Body of pancreas (tissue), 4 donors: ENCODE data around the gene GUCA2A. TPM values are rescaled to one million over a fixed set of nuclear protein-coding genes. Genes with fewer than 3 reads are reported as not detected.

ENCODE experiments used
- ATAC-seq: fragments of 150-250 bp; one replicate; pipeline ENCODE4 v1.9.1; 2016
- DNase-seq, 4 donors: peaks; one replicate each; pipeline ENCODE4 v3.0.0-alpha.2; 2019
- H3K27ac ChIP-seq, 4 donors: fragments of 200-600 bp; sonication (generic); 1 replicate in 3 of 4; 2 replicates in 1 of 4; pipeline versions ENCODE4 v1.5.1 to v1.6.1; 2016 to 2019; ENCODE audit warnings: mild to moderate bottlenecking in 1 of 4, mixed read lengths in 1 of 4, moderate library complexity in 1 of 4
- H3K27me3 ChIP-seq, 2 donors: fragments of 200-600 bp; sonication (generic); one replicate each; pipeline ENCODE4 v1.6.0; 2016; ENCODE audit warnings: mild to moderate bottlenecking in 1 of 2
- H3K36me3 ChIP-seq, 2 donors: fragments of 200-600 bp; sonication (generic); replicated peaks in 1 of 2; 2 replicates each; pipeline ENCODE4 v1.5.1; 2016; ENCODE audit warnings: low read depth in 2 of 2; ENCODE audit not compliant: insufficient read depth in 1 of 2
- H3K4me1 ChIP-seq: fragments of 200-600 bp; sonication (generic); one replicate; pipeline ENCODE4 v1.6.0; 2016
- H3K4me3 ChIP-seq, 2 donors: fragments of 200-600 bp; sonication (generic); 1 replicate in 1 of 2; 2 replicates in 1 of 2; pipeline ENCODE4 v1.5.1; 2016 to 2019
- H3K9me3 ChIP-seq, 3 donors: fragments of 200-600 bp; sonication (generic); 1 replicate in 2 of 3; 2 replicates in 1 of 3; pipeline ENCODE4 v1.5.1; 2016
- CTCF ChIP-seq, 7 experiments: fragments of 450-650 bp in 4 of 7; fragments of 200-600 bp in 3 of 7; sonication (generic) in 3 of 7; IDR thresholded peaks; one replicate each; pipeline ENCODE4 v1.5.1; 2016 to 2019; ENCODE audit warnings: antibody characterized with exemption in 7 of 7
- POLR2A ChIP-seq, 3 donors: fragments of 450-650 bp; IDR thresholded peaks; one replicate each; pipeline ENCODE4 v1.6.1; 2016; ENCODE audit warnings: antibody characterized with exemption in 3 of 3, mild to moderate bottlenecking in 2 of 3
- WGBS, 2 donors: methylation state at CpG; one replicate each; pipeline ENCODE4 v1.1.5; 2017; 5-methylcytosine and 5-hydroxymethylcytosine counted together
- intact Hi-C: fragments of 100-400 bp; cut with DNase I; formaldehyde crosslinking; loops from one replicate; pipeline ENCODE4 v1.15.1; 2023
- total RNA-seq, 2 donors: library from RNA; depleted of rRNA; stranded (reverse); fragments of >200 nt; gene quantifications; one replicate each; pipeline ENCODE4 v1.1.0, GENCODE V29; 2016

Gene GUCA2A
- total RNA-seq, 2 donors from 2014 or later: not detected

GRCh38 chr1:42183957-42184268 lies 19.4 kb upstream of the GUCA2A start:
- Histone ChIP-seq H3K36me3 (peaks cover 0 to 5% of the 10 kb centered on the region in 2 donors), H3K27me3 (no peaks in the 10 kb centered on the region), H3K4me1 (no peaks in the 10 kb centered on the region), H3K27ac (no peak overlapping the region), H3K9me3 (no peaks in the 10 kb centered on the region), H3K4me3 (no peak overlapping the region)
- intact Hi-C loops: loop anchor here (10.0 kb wide), 1 partner anchor 121 kb away; no protein-coding TSS in a partner anchor
- DNase-seq: no peak
- 95 to 97% methylated on average over 6 of the region's 6 CpGs for WGBS, 2 donors
- TF ChIP-seq POLR2A (IDR thresholded peaks at IDR 0.05) (no peak), CTCF (IDR thresholded peaks at IDR 0.05) (no peak)
- no peak for ATAC-seq

GRCh38 chr1:42183210-42183956 lies 18.8 kb upstream of the GUCA2A start:
- TF ChIP-seq CTCF (IDR thresholded peaks at IDR 0.05) (no peak), POLR2A (IDR thresholded peaks at IDR 0.05) (no peak)
- ATAC-seq: no peak
- Histone ChIP-seq H3K4me1 (peaks cover 1% of the 10 kb centered on the region), H3K36me3 (peaks cover 0 to 5% of the 10 kb centered on the region in 2 donors), H3K9me3 (no peaks in the 10 kb centered on the region), H3K27me3 (no peaks in the 10 kb centered on the region), H3K4me3 (no peak overlapping the region), H3K27ac (no peak overlapping the region)
- 87 to 88% methylated on average over 5 to 7 of the region's 7 CpGs for WGBS, 2 donors
- no peak for DNase-seq
- intact Hi-C loops: loop anchor here (10.0 kb wide), 1 partner anchor 121 kb away; no protein-coding TSS in a partner anchor

GRCh38 chr1:42181687-42182086 lies 17.1 kb upstream of the GUCA2A start:
- intact Hi-C loops: loop anchor here (10.0 kb wide), 1 partner anchor 123 kb away; no protein-coding TSS in a partner anchor
- WGBS, 2 donors: 72 to 74% methylated on average over 4 of the region's 4 CpGs

GRCh38 chr1:42179900-42180329 lies 15.4 kb upstream of the GUCA2A start:
- DNase-seq (no peak), ATAC-seq (no peak)
- TF ChIP-seq POLR2A (IDR thresholded peaks at IDR 0.05) (no peak), CTCF (IDR thresholded peaks at IDR 0.05) (no peak)
- Histone ChIP-seq H3K36me3 (peaks cover 0 to 3% of the 10 kb centered on the region in 2 donors), H3K4me1 (peaks cover 8% of the 10 kb centered on the region), H3K4me3 (no peak overlapping the region), H3K27ac (no peak overlapping the region), H3K27me3 (no peaks in the 10 kb centered on the region), H3K9me3 (no peaks in the 10 kb centered on the region)
- 77 to 79% methylated on average over 4 of the region's 4 CpGs for WGBS, 2 donors
- intact Hi-C loops: loop anchor here (10.0 kb wide), 1 partner anchor 125 kb away; no protein-coding TSS in a partner anchor

More at GRCh38 chr1:42181687-42182086, 17.1 kb upstream of the GUCA2A start:
- no peak overlapping the region for H3K27ac ChIP-seq
- H3K4me3 ChIP-seq: no peak overlapping the region
- peaks cover 8% of the 10 kb centered on the region for H3K4me1 ChIP-seq
- H3K36me3 ChIP-seq: peaks cover 0 to 5% of the 10 kb centered on the region in 2 donors
- TF ChIP-seq CTCF (IDR thresholded peaks at IDR 0.05) (no peak), POLR2A (IDR thresholded peaks at IDR 0.05) (no peak)
- no peaks in the 10 kb centered on the region for H3K27me3 ChIP-seq
- DNase-seq: no peak
- ATAC-seq: no peak
- H3K9me3 ChIP-seq: no peaks in the 10 kb centered on the region

- H3K4me1 ChIP-seq: peaks cover 8% of the 10 kb centered on the region
- intact Hi-C loops: no loop called here
- ATAC-seq (no peak), DNase-seq (no peak)
- H3K9me3 ChIP-seq: no peaks in the 10 kb centered on the region
- TF ChIP-seq CTCF (IDR thresholded peaks at IDR 0.05) (no peak), POLR2A (IDR thresholded peaks at IDR 0.05) (no peak)
- H3K36me3 ChIP-seq: peaks cover 0 to 3% of the 10 kb centered on the region in 2 donors
- WGBS, 2 donors: 11 to 16% methylated on average over 2 of the region's 2 CpGs
- H3K27ac ChIP-seq: no peak overlapping the region
- no peak overlapping the region for H3K4me3 ChIP-seq
- H3K27me3 ChIP-seq: no peaks in the 10 kb centered on the region
These were observed 14.7 kb upstream of the GUCA2A start for GRCh38 chr1:42179275-42179674.
